Sigmoid colon (tissue), 7 donors: ENCODE results near the gene UBE3B. TPM values are rescaled to one million over a fixed set of nuclear protein-coding genes. Genes with fewer than 3 reads are reported as not detected.

ENCODE experiments used
- DNase-seq: peaks from one replicate; pipeline ENCODE4 v3.0.0-alpha.2; 2019
- H3K27ac ChIP-seq, 4 donors: fragments of 200-600 bp; sonication (generic); one replicate each; pipeline ENCODE4 v1.5.1; 2016 to 2019; ENCODE audit warnings: mild to moderate bottlenecking in 1 of 4
- H3K27me3 ChIP-seq, 3 donors: fragments of 200-600 bp; sonication (generic); one replicate each; pipeline ENCODE4 v1.5.1; 2019; ENCODE audit warnings: mild to moderate bottlenecking in 1 of 3
- H3K36me3 ChIP-seq, 4 donors: fragments of 200-600 bp; sonication (generic); one replicate each; pipeline ENCODE4 v1.5.1; 2016 to 2019
- H3K4me1 ChIP-seq, 4 donors: fragments of 200-600 bp; sonication (generic); one replicate each; pipeline ENCODE4 v1.5.1; 2017 to 2019
- H3K4me3 ChIP-seq, 4 donors: fragments of 200-600 bp; sonication (generic); one replicate each; pipeline ENCODE4 v1.5.1; 2017 to 2019; ENCODE audit warnings: mild to moderate bottlenecking in 2 of 4, moderate library complexity in 1 of 4
- H3K9me3 ChIP-seq, 4 donors: fragments of 200-600 bp in 3 of 4; sonication (generic) in 3 of 4; one replicate each; pipeline versions ENCODE4 v1.5.1 to v1.6.1; 2013 to 2019
- CTCF ChIP-seq, 4 experiments: fragments of 450-650 bp in 3 of 4; fragments of 200-600 bp in 1 of 4; IDR thresholded peaks; one replicate each; pipeline ENCODE4 v1.5.1; 2016 to 2019; ENCODE audit warnings: antibody characterized with exemption in 4 of 4, mild to moderate bottlenecking in 3 of 4, moderate library complexity in 2 of 4
- EP300 ChIP-seq, 4 donors: sonication (generic); formaldehyde crosslinking; IDR thresholded peaks; one replicate each; pipeline ENCODE4 v1.6.1; 2017; ENCODE audit warnings: antibody characterized with exemption in 4 of 4
- POLR2A ChIP-seq, 2 donors: fragments of 450-650 bp; IDR thresholded peaks; one replicate each; pipeline ENCODE4 v1.6.1; 2016; ENCODE audit warnings: antibody characterized with exemption in 2 of 2, mild to moderate bottlenecking in 2 of 2, moderate library complexity in 2 of 2
- POLR2AphosphoS5 ChIP-seq, 4 donors: sonication (generic); formaldehyde crosslinking; IDR thresholded peaks; one replicate each; pipeline ENCODE4 v1.6.1; 2017; ENCODE audit warnings: antibody characterized with exemption in 4 of 4
- WGBS, 2 donors: extraction: QIAGEN DNeasy Blood & Tissue Kit; methylation state at CpG; one replicate each; pipeline ENCODE4 v1.1.7; 2013; 5-methylcytosine and 5-hydroxymethylcytosine counted together
- intact Hi-C: fragments of 100-400 bp; cut with DNase I; formaldehyde crosslinking; loops from one replicate; pipeline ENCODE4 v1.15.1; 2023
- polyA plus RNA-seq, 3 donors: library from polyadenylated mRNA; stranded (reverse); fragments of 200-250 nt; gene quantifications; one replicate each; pipeline ENCODE4 v1.2.3, GENCODE V29; 2013
- total RNA-seq, 4 donors: library from RNA; depleted of rRNA; stranded (reverse); fragments of >200 nt; gene quantifications; one replicate each; pipeline ENCODE4 v1.1.0, GENCODE V29; 2016
- donor health status: healthy with polysubstance abuse.
- donor health status: Bipolar disorder and iron deficiency.
- donor health status: healthy.

The UBE3B gene
- total and polyA plus RNA-seq, 7 donors = 15.3 to 67.7 (median 48.4) TPM

GRCh38 chr12:109538191-109538863, 60.9 kb downstream of the UBE3B start:
- WGBS, 2 donors = 87 to 88% methylated on average over 16 of the region's 16 CpGs
- H3K4me1 ChIP-seq = no peaks in the 10 kb centered on the region
- H3K4me3 ChIP-seq = no peak overlapping the region
- H3K27ac ChIP-seq = no peak overlapping the region
- H3K36me3 ChIP-seq = peaks cover under 1 to 48% (median 19%) of the 10 kb centered on the region in 4 donors
- no peaks in the 10 kb centered on the region for H3K27me3 ChIP-seq
- TF ChIP-seq EP300 (IDR thresholded peaks at IDR 0.05) (no peak), POLR2AphosphoS5 (IDR thresholded peaks at IDR 0.05) (no peak), POLR2A (IDR thresholded peaks at IDR 0.05) (no peak), CTCF (IDR thresholded peaks at IDR 0.05) (no peak)
- no peak for DNase-seq
- intact Hi-C loops = no loop called here
- no peaks in the 10 kb centered on the region for H3K9me3 ChIP-seq

- 73 to 85% methylated on average over 9 of the region's 9 CpGs for WGBS, 2 donors
- Histone ChIP-seq H3K36me3 (peaks cover 0 to 36% (median 12%) of the 10 kb centered on the region in 4 donors), H3K9me3 (no peaks in the 10 kb centered on the region), H3K27me3 (no peaks in the 10 kb centered on the region), H3K4me3 (no peak overlapping the region), H3K27ac (no peak overlapping the region), H3K4me1 (no peaks in the 10 kb centered on the region)
- DNase-seq = no peak
- intact Hi-C loops = no loop called here
- TF ChIP-seq POLR2AphosphoS5 (IDR thresholded peaks at IDR 0.05) (no peak), CTCF (IDR thresholded peaks at IDR 0.05) (no peak), EP300 (IDR thresholded peaks at IDR 0.05) (no peak), POLR2A (IDR thresholded peaks at IDR 0.05) (no peak)
Observed at GRCh38 chr12:109539508-109539907, 62.1 kb downstream of the UBE3B start.

GRCh38 chr12:109540526-109541412, 63.3 kb downstream of the UBE3B start:
- H3K27ac ChIP-seq = no peak overlapping the region
- WGBS, 2 donors = 89% methylated on average over 16 of the region's 16 CpGs
- no peak overlapping the region for H3K4me3 ChIP-seq
- intact Hi-C loops = no loop called here
- H3K27me3 ChIP-seq = no peaks in the 10 kb centered on the region
- H3K4me1 ChIP-seq = no peaks in the 10 kb centered on the region
- H3K36me3 ChIP-seq = peaks cover 0 to 24% (median 6%) of the 10 kb centered on the region in 4 donors
- TF ChIP-seq CTCF (IDR thresholded peaks at IDR 0.05) (no peak), EP300 (IDR thresholded peaks at IDR 0.05) (no peak), POLR2A (IDR thresholded peaks at IDR 0.05) (no peak), POLR2AphosphoS5 (IDR thresholded peaks at IDR 0.05) (no peak)
- no peak for DNase-seq
- no peaks in the 10 kb centered on the region for H3K9me3 ChIP-seq

- no peak for TF ChIP-seq EP300 (IDR thresholded peaks at IDR 0.05)
- no peak for TF ChIP-seq POLR2A (IDR thresholded peaks at IDR 0.05)
- TF ChIP-seq POLR2AphosphoS5 (IDR thresholded peaks at IDR 0.05) = no peak
- TF ChIP-seq CTCF (IDR thresholded peaks at IDR 0.05) = no peak
- intact Hi-C loops = no loop called here
- DNase-seq = no peak
- H3K4me1 ChIP-seq = no peaks in the 10 kb centered on the region
- no peaks in the 10 kb centered on the region for H3K9me3 ChIP-seq
- 58 to 74% methylated on average over 4 of the region's 4 CpGs for WGBS, 2 donors
- no peak overlapping the region for H3K27ac ChIP-seq
- H3K36me3 ChIP-seq = peaks cover 0 to 17% (median 3%) of the 10 kb centered on the region in 4 donors
- no peaks in the 10 kb centered on the region for H3K27me3 ChIP-seq
- no peak overlapping the region for H3K4me3 ChIP-seq
Observed at GRCh38 chr12:109541413-109541726, 63.9 kb downstream of the UBE3B start.
